Keratinocyte (primary cell): Measurements from ENCODE around the gene TUBB4A.

Experiments used
- CTCF ChIP-seq, 3 experiments: IDR thresholded peaks in 1 of 3; conservative IDR thresholded peaks in 1 of 3; optimal IDR thresholded peaks in 1 of 3; 2 replicates in 2 of 3; 3 replicates in 1 of 3; pipeline versions ENCODE3 to v1.5.1; 2011; ENCODE audit warnings: low read length in 3 of 3, mild to moderate bottlenecking in 3 of 3, moderate library complexity in 2 of 3, control low read depth in 1 of 3, inconsistent platforms in 1 of 3; ENCODE audit not compliant: insufficient read depth in 2 of 3; ENCODE audit errors: extremely low read depth in 1 of 3
- EZH2 ChIP-seq: IDR thresholded peaks from one replicate; pipeline ENCODE4 v1.6.1; 2012; ENCODE audit warnings: inconsistent platforms, mild to moderate bottlenecking, low read length, moderate library complexity

GRCh38 chr19:6466526-6467248, 35.4 kb downstream of the TUBB4A start:
- no peak for TF ChIP-seq CTCF (optimal IDR thresholded peaks at IDR 0.05 in 1 of 3, IDR thresholded peaks at IDR 0.05 in 1 of 3, conservative IDR thresholded peaks at IDR 0.05 in 1 of 3; ENCODE audit: extremely low read depth in 1 of 3, insufficient read depth in 2 of 3, low read length in 3 of 3)
- TF ChIP-seq EZH2 = no peak
